Activated effector memory CD4-positive, alpha-beta T cell treated with anti-CD3 and anti-CD28 coated beads, Interleukin-2, amount 50 U/mL, for 16 hours (primary cell): ENCODE measurements around the gene GAL3ST2.
"Not testable (repeated sequence)": the region's sequence is repeated elsewhere in the genome, so short reads cannot be mapped to it uniquely, and the experiment has no call there.

Experiments
- DNase-seq: peaks from one replicate; pipeline ENCODE4 v3.0.0-alpha.2; 2020

The GAL3ST2 gene

DNA sequence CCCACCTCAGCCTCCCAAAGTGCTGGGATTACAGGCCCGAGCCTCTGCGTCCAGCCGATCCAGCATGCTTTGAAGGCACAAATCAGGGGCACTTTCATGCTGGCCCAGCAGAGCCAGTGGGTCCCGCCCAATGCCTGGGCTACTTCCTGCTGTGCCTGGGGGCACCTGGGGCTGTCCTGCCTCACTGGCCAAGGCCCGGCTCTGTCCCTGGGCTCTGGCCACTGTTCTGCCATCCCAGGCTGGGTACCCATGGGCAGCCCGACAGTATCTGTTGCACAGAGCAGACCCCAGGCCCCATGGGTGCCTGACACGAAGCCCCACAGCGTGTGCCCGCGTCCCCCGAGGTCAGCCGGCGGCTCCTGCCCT is 6.8 kb upstream of the GAL3ST2 start:
- peak; percentile 58 for DNase-seq

DNA sequence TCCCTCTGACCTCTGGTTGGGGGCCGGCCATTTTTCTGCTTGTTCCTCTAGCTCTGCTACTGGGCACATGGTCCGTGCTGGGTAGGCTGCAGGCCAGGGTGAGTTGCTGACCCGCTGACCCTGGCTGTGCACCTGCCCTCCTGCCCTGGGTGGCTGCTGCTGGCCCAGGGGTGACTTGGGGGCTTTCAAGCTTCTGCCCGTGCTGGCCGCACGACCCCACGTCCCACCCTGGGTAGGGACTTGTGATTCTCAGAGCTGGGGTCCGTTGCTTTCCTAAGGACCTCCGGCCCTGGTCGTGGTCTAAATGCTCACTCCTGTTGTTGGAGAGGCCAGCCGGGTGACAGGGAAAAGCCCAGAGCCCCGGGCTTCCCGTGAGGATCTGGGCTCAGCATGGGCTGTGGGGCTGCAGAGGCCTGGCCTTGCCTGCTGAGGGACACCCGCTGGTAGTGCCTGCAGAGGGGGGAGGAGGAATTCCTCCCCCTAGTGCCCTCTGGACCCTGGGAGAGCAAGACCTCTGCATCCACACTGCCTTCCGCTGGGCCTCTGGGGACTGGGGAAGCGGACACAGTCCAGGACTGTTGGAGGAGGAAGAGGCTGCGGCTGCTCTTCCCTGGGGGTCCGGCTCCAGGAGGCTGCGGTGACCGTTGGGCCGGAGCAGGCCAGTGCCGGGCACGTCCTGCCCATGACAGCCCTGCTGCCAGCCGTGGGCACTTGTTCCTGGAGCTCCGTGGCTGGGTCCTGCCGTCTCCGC is 6.3 kb upstream of the GAL3ST2 start:
- peak; percentile 55 for DNase-seq

GRCh38 chr2:241770936-241771285 is 5.7 kb upstream of the GAL3ST2 start:
- DNase-seq, result peak; percentile 56

- peak; percentile 56 for DNase-seq
Measured at GRCh38 chr2:241771286-241772062, 5.1 kb upstream of the GAL3ST2 start.

GRCh38 chr2:241772063-241772499 is 4.5 kb upstream of the GAL3ST2 start:
- peak; percentile 68 for DNase-seq

DNA sequence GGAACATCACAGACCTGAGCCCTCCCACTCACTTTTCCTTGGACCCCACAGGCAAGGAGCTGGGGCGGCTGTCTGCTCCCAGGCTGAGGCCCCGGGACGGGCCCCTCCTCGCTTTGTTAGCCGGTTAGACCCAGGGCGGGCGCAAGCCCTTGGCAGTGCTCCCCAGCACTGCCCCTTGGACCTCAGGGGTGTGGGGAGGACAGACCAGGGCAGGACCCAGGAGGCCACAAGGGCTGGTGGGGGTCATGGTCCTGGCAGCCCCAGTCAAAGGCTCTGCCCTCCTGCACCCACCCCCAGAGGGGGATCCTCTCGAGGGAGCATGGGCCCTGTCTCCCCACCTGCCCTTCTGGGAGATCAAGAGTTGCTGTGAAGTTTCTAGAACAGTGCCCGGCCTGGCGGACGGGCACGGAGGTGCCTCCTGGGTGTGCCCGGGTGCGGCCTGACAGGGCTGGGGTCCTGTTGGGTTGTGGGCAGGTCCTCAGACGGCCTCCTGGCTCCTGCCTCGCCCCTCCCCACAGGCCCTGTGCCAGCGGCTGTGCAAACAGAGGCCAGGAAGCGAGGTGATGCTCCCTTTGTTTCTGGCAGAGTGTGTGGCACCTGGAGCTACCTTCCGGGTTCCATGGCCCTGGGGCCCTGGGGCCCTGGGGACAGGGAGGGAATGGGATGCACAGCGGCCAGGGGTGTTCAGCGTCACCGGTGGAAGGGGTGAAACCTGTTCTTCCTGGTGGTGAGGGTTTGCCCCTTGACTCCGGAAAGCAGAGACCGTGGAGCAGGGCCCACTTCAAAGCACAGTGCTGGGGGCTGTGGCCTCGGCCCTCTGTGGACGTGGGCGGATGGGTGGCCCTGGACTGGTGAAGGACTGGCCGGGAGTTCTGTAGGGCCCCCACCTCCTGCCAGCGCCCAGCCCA is 2.9 kb upstream of the GAL3ST2 start:
- DNase-seq, result peak; percentile 62

GRCh38 chr2:241774419-241775222 is 2.0 kb upstream of the GAL3ST2 start:
- peak; percentile 60 for DNase-seq

DNA sequence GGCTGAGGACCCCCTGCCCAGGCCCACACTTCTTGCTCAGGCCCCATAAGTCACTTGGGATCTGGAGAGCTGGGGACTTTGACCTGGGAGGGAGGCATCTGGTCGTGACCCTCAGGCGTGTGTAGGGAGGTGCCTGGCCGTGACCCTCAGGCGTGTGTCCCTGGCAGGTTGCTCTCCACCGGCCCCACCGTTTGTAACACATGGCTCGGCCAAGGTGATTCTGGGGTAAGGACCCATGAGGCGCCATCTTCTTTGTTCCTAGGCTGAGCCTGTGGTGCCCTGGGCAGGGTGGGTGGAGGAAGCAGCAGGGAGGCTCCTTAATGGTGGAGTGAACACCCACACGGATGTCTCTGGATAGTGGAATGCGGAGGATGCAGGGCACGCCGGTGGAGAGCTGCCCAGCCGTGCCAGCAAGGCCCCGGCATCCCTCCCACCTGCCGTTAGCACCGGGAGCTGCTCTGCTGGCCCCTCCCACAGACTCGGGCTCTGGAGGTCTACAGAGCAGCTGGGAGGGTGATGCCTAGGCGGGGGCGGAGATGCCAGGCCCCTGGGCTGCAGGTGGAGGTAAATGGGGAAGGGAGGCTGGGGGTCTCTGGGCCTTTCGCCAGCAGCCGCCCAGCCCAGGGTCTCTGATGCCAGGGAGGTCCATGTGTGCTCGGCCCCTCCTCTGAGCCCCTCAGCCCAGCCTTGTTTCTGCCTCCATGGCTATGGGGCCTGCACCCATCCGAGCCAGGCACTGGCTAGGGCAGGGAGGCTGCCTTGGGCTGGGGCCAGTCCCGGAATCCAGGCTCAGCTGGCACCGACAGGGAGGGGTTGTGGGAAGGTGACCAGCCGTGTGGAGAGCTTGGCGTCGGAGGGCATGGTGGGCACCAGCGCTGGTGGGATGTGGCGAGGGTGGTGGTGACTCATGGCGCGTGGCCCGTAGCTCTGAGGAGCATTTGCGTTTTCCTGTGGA is 1.1 kb upstream of the GAL3ST2 start:
- peak; percentile 53 for DNase-seq

DNA sequence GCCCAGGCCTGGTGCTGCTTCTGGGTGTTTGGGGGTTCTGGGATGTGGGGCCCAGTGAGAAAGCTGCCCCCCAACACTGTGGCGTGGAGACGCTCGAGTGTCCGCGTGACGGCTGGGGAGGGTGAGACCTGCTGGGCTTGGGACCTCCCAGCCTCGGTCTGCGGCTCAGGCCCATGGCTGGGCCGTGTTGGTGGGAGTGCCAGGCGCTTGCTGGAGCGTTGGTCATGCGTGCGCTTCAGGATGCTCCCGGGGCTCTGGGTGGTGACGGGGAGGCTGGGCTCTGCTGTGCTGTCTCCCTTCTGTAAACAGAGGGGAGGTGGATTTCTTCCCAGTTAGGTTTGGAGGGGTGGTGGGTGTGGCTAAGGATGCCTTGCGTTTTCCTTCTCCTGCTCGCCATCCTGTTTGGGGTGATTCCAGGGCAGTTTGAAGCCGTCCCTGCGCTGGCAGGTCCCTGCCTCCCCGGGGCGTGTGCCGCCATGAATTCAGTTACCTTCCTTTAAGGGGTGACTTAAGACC is 606 bp downstream of the GAL3ST2 start:
- DNase-seq, result peak; percentile 56

DNA sequence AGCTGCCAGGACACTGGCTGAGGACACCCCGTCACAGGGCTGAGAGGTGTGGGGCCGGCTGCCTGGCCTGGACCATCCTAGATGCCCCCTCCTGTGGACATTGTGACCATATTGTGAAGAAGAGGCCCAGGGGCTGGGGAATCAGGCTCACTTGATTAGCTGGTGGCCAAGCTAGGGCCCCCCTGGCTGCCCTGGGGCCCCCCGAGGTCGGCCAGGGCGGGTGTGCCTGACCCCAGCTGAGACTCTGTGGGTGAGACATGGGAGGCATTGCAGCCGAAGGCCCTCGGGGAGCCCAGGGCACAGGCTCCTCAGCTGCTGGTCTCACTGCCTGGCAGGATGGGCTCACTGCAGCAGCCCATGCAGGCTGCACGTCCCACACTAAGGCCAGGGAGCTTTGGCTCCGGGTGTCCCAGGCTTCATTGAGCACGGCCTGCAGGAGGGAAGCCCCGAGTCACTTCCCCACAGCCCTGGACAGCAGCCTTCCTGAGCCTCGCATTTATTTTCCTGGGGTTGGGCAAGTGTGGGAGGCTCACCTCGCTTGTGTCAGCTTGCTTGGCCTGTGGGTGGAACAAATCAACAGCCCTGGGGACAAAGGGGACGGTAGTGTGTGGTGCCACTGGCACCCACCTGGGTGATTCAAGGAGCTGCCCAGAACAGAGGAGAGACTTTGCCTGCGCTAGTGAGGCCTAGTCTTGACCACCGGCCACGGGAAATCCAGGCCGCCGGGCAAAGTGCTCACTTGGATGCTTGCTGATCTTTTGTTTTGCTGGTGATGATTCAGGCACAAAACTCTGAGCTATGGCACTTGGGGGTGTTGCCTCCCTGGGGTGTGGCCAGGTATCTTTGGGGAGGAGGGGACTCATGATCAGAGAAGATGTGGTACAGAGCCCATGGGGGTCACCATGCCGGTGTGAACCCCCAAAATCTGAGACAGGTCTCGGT is 1.3 kb downstream of the GAL3ST2 start:
- DNase-seq, result peak; percentile 49

DNA sequence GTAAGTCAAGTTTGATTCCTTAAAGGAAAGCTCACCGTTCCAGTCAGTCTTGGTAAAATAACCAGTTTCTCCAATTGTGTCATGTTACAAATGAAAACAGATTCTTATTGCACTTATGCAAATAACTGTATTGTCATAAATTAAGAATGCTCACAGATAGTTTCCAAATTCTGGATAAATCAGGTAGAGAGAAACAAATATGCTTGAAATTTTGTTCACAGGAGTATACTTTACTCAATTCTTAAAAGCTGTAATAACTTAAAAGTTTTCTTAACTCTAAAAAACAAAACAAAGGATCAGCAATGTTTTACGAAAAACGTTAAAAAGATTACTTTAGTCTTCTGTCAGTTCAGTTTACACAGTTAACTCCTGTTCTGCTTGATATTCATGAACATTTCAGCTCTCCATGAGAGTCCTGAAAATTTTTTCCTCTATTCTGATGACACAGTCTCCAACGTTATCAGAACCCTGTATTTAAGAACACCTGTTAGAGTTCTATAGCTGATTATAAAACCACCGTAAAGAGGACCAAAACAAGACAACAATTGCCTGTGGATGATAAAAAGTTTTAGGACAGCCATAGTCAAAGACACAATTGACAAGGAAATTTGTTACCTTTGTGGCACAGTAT is 4.4 kb downstream of the GAL3ST2 start:
- DNase-seq, result no peak

- DNase-seq, result not testable (repeated sequence)
Measured at GRCh38 chr2:241782053-241782452, 5.4 kb downstream of the GAL3ST2 start.

DNA sequence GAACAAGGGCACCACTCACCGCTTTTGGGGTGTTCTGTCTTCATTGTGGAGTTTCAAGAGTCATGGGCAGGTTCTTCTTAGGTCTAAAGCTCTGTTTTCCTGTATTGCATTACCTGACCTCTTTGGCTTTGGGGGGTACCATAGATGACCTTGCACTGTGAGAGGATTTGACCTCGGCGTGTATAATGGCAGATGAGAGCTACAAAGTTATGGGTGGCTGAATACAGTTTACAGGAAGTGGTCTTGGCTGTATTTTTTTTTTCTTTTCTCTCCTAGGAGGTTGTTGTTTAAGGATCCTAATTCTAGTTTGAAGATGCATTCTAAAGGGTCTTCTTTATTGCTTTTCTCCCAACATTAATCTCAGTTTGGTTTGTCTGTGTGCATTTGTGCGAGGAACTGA is 11.5 kb downstream of the GAL3ST2 start:
- DNase-seq, result no peak

DNA sequence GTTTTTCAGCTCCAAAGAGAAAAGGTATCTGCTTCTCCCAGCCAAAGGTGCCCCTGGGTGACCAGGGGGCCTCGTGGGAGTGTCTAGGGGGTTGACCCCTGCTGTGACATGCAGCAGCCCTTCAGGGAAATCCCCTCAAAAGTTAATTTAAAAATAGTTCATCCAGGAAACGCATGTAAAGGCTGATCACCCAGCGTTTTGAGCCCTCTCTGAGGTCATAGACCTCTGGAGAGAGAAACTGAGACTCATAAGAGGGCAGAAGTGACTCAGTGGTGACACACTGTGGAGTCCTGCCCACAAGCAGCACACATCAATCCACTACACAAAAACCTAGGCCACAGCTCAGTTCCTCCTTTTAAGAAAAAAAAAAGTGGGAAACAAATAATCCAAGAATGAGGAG is 11.9 kb downstream of the GAL3ST2 start:
- peak; percentile 71 for DNase-seq

- not testable (repeated sequence) for DNase-seq
Measured at GRCh38 chr2:241791385-241791784, 14.8 kb downstream of the GAL3ST2 start.

DNA sequence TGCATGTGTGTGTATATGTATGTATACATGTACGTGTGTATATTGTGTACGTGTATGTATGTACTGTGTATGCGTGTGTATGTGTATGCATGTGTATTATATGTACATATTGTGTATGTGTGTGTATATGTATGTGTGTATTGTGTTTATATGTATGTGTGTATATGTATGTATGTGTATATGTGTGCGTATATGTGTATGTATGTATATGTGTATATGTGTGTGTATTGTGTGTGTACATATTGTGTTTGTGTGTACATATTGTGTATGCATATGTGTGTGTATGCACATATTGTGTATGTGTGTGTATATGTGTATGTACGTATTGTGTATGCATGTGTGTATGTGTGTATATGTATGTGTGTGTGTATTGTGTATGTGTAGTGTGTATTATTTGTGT is 16.8 kb downstream of the GAL3ST2 start:
- no peak for DNase-seq

DNA sequence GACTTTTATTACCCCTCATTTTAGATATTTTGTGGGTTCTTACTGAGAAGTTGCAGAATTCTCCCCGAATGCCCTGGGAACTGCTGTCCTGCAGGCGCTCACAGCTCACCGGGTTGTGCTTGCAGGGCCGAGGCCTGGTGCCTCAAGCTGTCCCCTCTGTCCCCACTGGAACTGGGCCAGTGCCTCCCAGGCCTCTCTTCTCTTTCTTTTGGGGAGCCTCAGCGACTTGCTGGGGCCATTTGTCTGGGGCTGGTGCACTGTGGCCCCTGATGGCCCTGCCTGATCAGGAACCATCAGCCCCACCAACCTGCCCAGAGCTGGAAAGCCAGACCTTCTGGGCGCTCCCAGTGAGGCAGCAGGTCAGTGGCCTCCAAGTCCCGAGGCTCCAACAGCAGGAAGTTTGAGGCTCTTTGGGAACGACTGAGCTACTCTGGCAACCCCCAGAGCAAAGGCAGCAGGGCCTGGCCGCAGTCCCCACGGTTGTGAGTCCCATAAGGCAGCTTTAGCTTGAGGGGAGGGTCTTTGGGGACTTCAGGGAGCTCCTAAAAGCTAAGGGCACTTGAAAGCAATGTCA is 17.7 kb downstream of the GAL3ST2 start:
- peak; percentile 47 for DNase-seq

DNA sequence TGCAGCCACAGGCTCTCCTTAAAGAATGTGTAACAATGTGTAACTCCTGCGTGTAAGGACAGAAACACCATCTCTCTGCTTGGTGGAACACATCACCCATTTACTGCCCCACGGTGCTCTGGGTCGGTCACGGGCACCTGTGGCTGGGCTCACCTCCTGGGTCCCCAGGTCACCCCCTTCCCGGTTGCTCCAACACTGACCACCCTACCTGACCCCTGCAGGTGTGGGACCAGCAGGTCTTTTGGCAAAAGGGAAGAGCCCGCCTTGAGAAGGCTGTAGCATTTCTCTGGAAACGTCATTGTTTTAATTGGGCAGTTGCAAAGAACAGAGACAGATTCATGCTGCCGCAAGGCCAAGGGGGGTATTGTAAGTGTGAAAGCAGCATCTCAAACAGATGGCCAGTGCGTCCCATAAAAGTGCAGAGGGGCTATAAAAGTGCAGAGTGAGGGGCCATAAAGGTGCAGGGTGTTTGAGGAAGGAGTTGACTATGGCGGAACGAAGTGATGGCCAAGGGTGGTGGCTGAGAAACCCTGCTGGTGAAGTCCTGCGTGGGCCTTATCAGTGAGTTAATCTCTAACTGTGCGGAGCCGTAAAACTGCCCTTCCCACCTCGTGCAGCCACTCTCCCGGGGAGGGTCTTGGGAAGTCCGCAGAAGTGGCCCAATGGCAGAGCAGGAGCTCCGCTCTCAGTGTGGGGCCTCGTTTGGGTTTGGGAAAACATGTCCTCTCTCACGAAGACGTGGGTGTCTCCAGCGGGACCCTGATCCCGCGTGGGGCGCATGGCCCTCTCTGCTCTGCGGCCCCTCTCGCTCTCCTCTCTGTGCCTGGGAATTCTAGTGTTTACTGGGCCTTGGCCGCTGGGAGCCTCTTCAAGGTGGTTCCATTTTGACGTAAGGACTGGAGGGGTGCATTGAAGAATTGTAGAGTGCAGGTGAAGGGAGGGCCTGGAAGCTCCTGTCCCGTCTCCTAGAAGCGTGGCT is 18.7 kb downstream of the GAL3ST2 start:
- DNase-seq, result peak; percentile 58
